Right lobe of liver (tissue), 4 donors: ENCODE data around the gene OTOR.

Experiments
- POLR2A ChIP-seq: fragments of 450-650 bp; IDR thresholded peaks from one replicate; pipeline ENCODE4 v1.6.1; 2017; ENCODE audit warnings: antibody characterized with exemption, mild to moderate bottlenecking
- TF ChIP-seq, protein P1 (sequence below), 4 donors: fragments of 200-600 bp in 3 of 4; fragments of 450-650 bp in 1 of 4; IDR thresholded peaks; one replicate each; pipeline versions ENCODE4 v1.5.1 to v1.8.0; 2016 to 2022; ENCODE audit warnings: antibody characterized with exemption in 4 of 4, mild to moderate bottlenecking in 2 of 4
- donor health status: DM: no; HTN: no; CAD: no.
- donor health status: DM: no; HTN: no; CAD: no.
- donor health status: DM: no; HTN: yes; CAD: no.

DNA sequence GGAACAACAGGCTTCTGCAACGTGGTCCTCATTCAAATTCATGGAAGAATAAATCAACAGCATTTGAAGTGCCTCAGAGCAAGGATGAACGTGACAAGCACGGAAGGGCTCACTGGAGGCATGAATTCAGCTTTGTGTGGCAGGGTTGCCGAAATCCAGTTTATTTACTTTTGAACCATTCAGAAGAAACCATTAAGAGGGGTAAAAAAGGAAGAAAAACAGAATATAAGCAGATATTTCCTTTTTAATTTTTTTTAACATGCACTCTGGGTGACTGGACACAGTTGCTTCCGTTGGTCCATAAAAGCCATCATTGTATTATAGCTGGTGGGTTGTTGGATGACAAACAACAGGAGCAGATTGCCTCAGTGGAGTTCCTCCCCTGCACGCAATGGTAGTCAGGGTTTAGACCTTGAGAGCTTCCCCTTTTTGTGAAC, 35.6 kb upstream of the OTOR start:
- TF ChIP-seq, protein P1, sequence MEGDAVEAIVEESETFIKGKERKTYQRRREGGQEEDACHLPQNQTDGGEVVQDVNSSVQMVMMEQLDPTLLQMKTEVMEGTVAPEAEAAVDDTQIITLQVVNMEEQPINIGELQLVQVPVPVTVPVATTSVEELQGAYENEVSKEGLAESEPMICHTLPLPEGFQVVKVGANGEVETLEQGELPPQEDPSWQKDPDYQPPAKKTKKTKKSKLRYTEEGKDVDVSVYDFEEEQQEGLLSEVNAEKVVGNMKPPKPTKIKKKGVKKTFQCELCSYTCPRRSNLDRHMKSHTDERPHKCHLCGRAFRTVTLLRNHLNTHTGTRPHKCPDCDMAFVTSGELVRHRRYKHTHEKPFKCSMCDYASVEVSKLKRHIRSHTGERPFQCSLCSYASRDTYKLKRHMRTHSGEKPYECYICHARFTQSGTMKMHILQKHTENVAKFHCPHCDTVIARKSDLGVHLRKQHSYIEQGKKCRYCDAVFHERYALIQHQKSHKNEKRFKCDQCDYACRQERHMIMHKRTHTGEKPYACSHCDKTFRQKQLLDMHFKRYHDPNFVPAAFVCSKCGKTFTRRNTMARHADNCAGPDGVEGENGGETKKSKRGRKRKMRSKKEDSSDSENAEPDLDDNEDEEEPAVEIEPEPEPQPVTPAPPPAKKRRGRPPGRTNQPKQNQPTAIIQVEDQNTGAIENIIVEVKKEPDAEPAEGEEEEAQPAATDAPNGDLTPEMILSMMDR (IDR thresholded peaks at IDR 0.05), result no peak
- no peak for TF ChIP-seq POLR2A
